ENCODE measurements around the gene PRUNE2. TPM values are rescaled to one million over a fixed set of nuclear protein-coding genes. Genes with fewer than 3 reads are reported as not detected.

PRUNE2 gene
- total RNA-seq, 4 donors from 2014 or later = 3.6 to 16.2 (median 6.4) TPM

DNA sequence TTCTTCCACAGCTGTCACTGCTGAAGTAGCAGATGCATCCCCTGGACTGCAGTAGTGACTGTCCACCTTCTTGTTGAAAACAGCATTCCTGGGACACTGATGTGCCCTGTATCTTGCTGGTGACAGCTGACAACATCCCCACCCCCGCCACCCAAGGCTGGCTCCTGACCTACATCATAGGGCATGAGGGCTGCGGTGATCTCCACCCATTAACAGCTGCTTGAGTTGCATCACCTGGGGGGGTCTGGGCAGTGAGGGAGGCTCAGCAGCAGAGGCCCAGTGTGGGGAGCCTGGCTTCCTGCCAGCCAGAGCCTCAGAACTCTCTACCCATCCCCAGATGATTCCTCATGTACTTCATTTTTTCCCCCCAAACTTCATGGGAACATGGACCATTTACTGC lies 4.1 kb downstream of the PRUNE2 start:
- no peak overlapping the region for H3K27ac ChIP-seq

DNA sequence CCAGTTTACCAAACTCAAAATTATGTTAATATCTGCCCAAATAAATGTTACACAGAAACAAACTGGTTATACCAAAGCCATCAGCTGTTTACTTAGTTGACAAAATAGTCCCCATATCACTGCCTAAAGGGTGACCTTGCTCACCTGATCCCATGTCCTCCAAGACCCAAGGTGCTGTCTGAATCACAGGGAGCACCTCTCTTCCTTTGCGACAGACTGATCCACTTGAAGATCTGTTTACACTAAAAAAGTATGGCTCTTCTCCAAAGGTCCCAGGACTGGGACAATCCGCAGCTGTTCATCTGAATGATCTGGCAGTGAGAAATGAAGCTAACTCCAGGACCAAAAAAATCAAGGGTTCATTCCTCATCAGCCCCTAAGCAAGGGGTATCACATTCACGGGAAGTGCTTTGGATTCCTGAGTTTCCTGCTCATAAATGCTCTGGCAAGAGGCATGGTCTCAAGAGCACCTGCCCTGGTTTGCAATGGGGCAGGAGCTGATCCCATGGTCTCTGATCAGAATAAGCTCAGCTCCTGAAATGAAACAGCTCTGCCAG lies 5.0 kb downstream of the PRUNE2 start:
- H3K4me3 ChIP-seq = no peak overlapping the region
- H3K27me3 ChIP-seq = peaks cover 10% of the 10 kb centered on the region
- no peak for DNase-seq (ENCODE audit: low spot score in 2 of 2)
- 77% methylated on average over 3 of the region's 3 CpGs for WGBS
- no peak overlapping the region for H3K27ac ChIP-seq
- no peaks in the 10 kb centered on the region for H3K9me3 ChIP-seq
- TF ChIP-seq POLR2A (IDR thresholded peaks at IDR 0.05) (no peak), POLR2AphosphoS5 (IDR thresholded peaks at IDR 0.05) (no peak), EP300 (IDR thresholded peaks at IDR 0.05) (no peak)
- TF ChIP-seq, protein P1, sequence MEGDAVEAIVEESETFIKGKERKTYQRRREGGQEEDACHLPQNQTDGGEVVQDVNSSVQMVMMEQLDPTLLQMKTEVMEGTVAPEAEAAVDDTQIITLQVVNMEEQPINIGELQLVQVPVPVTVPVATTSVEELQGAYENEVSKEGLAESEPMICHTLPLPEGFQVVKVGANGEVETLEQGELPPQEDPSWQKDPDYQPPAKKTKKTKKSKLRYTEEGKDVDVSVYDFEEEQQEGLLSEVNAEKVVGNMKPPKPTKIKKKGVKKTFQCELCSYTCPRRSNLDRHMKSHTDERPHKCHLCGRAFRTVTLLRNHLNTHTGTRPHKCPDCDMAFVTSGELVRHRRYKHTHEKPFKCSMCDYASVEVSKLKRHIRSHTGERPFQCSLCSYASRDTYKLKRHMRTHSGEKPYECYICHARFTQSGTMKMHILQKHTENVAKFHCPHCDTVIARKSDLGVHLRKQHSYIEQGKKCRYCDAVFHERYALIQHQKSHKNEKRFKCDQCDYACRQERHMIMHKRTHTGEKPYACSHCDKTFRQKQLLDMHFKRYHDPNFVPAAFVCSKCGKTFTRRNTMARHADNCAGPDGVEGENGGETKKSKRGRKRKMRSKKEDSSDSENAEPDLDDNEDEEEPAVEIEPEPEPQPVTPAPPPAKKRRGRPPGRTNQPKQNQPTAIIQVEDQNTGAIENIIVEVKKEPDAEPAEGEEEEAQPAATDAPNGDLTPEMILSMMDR (IDR thresholded peaks at IDR 0.05) = no peak
- no peaks in the 10 kb centered on the region for H3K36me3 ChIP-seq
- H3K4me1 ChIP-seq = peaks cover 13% of the 10 kb centered on the region

More for the DNA sequence above, 4.1 kb downstream of the PRUNE2 start:
- Histone ChIP-seq H3K4me3 (no peak overlapping the region), H3K9me3 (no peaks in the 10 kb centered on the region), H3K4me1 (peaks cover 18% of the 10 kb centered on the region), H3K36me3 (no peaks in the 10 kb centered on the region), H3K27me3 (peaks cover 15% of the 10 kb centered on the region)
- 75% methylated on average over 2 of the region's 2 CpGs for WGBS
- DNase-seq (ENCODE audit: low spot score in 2 of 2) = no peak
- no peak for TF ChIP-seq POLR2A (IDR thresholded peaks at IDR 0.05)
- TF ChIP-seq, protein P1 (IDR thresholded peaks at IDR 0.05) = no peak
- TF ChIP-seq EP300 (IDR thresholded peaks at IDR 0.05) = no peak
- TF ChIP-seq POLR2AphosphoS5 (IDR thresholded peaks at IDR 0.05) = no peak

DNA sequence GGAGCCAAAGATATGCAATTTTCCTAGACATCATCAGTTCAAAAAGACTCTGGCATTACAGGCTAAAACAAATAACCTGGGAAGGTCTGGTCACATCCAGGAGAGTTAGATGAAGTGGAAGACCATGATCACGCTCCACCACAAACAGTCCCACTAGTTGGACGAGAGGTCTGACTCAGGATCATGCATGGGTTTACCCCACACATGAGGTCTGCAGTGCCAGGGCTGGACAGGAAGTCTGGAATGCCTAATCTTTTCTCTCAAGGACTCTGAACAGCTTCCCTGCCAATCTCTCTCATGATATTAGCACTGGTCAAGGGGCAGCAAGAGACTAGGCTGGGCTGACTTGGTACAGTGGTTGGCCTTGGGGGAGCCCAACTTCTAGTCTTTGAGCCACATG lies 7.1 kb downstream of the PRUNE2 start:
- Histone ChIP-seq H3K27me3 (peaks cover 8% of the 10 kb centered on the region), H3K36me3 (no peaks in the 10 kb centered on the region), H3K9me3 (no peaks in the 10 kb centered on the region), H3K4me1 (no peaks in the 10 kb centered on the region), H3K4me3 (no peak overlapping the region), H3K27ac (no peak overlapping the region)
- 69% methylated on average over 2 of the region's 2 CpGs for WGBS
- no peak for DNase-seq (ENCODE audit: low spot score in 2 of 2)
- TF ChIP-seq EP300 (IDR thresholded peaks at IDR 0.05) (no peak), POLR2A (IDR thresholded peaks at IDR 0.05) (no peak), POLR2AphosphoS5 (IDR thresholded peaks at IDR 0.05) (no peak)
- TF ChIP-seq, protein P1 (IDR thresholded peaks at IDR 0.05) = no peak

DNA sequence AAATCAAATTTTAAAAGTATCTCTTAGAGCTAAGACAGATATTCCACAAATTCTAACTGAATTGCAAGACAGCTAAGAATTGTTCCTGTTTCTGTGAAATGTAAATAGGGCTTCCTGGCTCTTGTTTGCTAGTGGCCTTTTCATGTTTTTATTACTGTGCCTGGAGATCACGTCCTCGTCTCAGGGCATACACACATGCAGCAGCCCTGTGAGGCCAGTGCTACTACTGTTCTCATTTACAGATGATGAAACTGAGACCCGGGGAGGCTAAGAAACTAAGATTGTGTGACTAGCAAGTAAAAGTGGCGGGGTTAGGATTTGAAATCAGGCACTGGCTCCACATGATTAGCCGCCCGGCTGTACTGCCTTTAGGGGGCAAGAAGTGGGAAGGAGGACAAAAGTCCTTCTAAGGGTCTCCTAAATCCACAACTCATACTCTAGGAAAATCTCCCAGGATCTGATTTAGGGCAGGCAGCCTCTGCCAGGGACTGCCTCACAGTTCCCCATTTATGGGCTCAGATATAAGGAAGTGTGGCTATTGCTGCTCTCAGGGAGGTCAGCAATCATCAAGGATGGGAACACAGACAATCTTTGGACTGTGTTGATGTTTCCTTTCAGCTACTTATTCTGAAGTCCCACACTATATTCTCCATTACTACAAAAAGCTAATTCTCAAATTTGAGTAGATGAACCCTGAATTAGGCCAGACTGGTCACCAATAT lies 7.9 kb downstream of the PRUNE2 start:
- no peaks in the 10 kb centered on the region for H3K4me1 ChIP-seq
- WGBS = 75% methylated on average over 6 of the region's 6 CpGs
- TF ChIP-seq POLR2A (IDR thresholded peaks at IDR 0.05) = no peak
- peaks cover 8% of the 10 kb centered on the region for H3K27me3 ChIP-seq
- no peak overlapping the region for H3K4me3 ChIP-seq
- no peaks in the 10 kb centered on the region for H3K9me3 ChIP-seq
- no peaks in the 10 kb centered on the region for H3K36me3 ChIP-seq
- DNase-seq (ENCODE audit: low spot score in 2 of 2) = no peak
- H3K27ac ChIP-seq = no peak overlapping the region

DNA sequence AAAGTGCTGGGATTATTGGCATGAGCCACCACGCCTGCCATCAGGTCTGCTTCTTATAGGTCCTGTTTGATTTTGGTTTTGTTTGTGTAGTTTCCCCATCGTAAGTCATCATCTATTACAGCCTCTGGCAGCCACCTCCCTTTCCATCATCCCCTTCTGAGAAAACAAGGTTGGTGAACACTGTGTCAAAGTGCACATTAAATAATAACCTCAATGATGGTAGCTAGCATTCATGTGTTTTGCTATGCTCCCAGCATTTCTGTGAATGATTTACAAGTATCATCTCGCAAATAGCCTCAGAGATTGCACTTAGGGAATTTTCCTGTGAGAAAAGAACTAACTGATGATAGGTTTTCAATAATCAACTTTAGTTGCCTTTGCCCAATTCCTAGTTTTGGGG lies 9.9 kb downstream of the PRUNE2 start:
- 94% methylated on average over 3 of the region's 3 CpGs for WGBS

DNA sequence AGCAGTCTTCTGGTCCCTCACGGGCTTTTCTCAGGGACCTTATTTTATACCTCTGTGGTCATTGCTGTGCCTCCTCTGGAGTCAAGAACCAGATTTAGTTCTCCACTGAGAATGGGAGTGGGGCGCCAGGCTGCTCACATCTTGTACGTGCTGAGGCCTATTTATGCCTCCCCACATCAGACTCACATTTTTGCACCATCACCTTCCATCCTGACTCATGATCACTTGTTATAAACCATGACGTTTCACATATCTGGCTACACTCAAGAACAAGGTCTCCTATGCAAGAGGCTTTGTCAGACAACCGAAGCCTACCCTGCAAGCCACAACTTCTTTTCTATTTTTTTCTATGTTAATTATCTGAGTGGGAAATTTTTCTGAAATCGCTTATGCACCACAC lies 10.7 kb downstream of the PRUNE2 start:
- Histone ChIP-seq H3K4me1 (no peaks in the 10 kb centered on the region), H3K9me3 (no peaks in the 10 kb centered on the region), H3K36me3 (no peaks in the 10 kb centered on the region), H3K4me3 (no peak overlapping the region), H3K27ac (no peak overlapping the region), H3K27me3 (peaks cover 7% of the 10 kb centered on the region)
- TF ChIP-seq POLR2AphosphoS5 (IDR thresholded peaks at IDR 0.05) = no peak
- TF ChIP-seq, protein P1 (IDR thresholded peaks at IDR 0.05) = no peak
- TF ChIP-seq EP300 (IDR thresholded peaks at IDR 0.05) = peak; percentile 83
- TF ChIP-seq POLR2A (IDR thresholded peaks at IDR 0.05) = no peak
- DNase-seq (ENCODE audit: low spot score in 2 of 2) = no peak
- WGBS = 78% methylated on average over 6 of the region's 6 CpGs

More for the DNA sequence above, 9.9 kb downstream of the PRUNE2 start:
- H3K4me3 ChIP-seq = no peak overlapping the region
- H3K36me3 ChIP-seq = no peaks in the 10 kb centered on the region
- TF ChIP-seq POLR2A (IDR thresholded peaks at IDR 0.05) = no peak
- no peak overlapping the region for H3K27ac ChIP-seq
- DNase-seq (ENCODE audit: low spot score in 2 of 2) = no peak
- H3K9me3 ChIP-seq = no peaks in the 10 kb centered on the region
- H3K4me1 ChIP-seq = no peaks in the 10 kb centered on the region
- H3K27me3 ChIP-seq = peaks cover 8% of the 10 kb centered on the region
